Measurements from ENCODE around the gene EYS.

DNA sequence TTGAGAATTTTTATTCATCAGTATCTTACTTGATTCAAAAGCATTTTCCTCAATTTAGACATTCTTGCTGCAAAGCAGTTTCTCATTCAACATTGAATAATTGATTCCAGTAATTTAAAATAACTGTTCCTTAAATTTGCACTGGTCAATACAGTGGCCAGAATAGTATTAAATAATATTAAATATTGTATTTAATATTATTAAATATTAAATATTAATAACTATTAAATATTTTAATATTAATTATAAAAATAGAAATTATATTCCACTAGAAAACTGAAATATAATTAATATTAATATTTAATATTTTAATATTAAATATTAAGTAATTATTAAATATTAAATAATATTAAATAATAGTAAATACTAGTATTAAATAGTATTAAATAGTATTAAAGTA lies 758.8 kb downstream of the EYS start:
- TF ChIP-seq PPARA (CRISPR knock-in tag; IDR thresholded peaks at IDR 0.05; ENCODE audit: borderline replicate concordance) (no peak), ARNTL (CRISPR knock-in tag; IDR thresholded peaks at IDR 0.05; ENCODE audit: borderline replicate concordance, low read depth) (no peak), TOX (CRISPR knock-in tag; IDR thresholded peaks at IDR 0.05; ENCODE audit: borderline replicate concordance) (no peak), ZFP30 (CRISPR knock-in tag; IDR thresholded peaks at IDR 0.05) (no peak), ZNF8 (CRISPR knock-in tag; IDR thresholded peaks at IDR 0.05) (no peak), ZFP3 (CRISPR knock-in tag; IDR thresholded peaks at IDR 0.05) (no peak), RARB (CRISPR knock-in tag; IDR thresholded peaks at IDR 0.05) (no peak), ZC3H10 (CRISPR knock-in tag; IDR thresholded peaks at IDR 0.05) (no peak), OSR1 (CRISPR knock-in tag; IDR thresholded peaks at IDR 0.05) (no peak), BACH2 (CRISPR knock-in tag; IDR thresholded peaks at IDR 0.05; ENCODE audit: borderline replicate concordance) (no peak)
- TF ChIP-seq, protein P1, sequence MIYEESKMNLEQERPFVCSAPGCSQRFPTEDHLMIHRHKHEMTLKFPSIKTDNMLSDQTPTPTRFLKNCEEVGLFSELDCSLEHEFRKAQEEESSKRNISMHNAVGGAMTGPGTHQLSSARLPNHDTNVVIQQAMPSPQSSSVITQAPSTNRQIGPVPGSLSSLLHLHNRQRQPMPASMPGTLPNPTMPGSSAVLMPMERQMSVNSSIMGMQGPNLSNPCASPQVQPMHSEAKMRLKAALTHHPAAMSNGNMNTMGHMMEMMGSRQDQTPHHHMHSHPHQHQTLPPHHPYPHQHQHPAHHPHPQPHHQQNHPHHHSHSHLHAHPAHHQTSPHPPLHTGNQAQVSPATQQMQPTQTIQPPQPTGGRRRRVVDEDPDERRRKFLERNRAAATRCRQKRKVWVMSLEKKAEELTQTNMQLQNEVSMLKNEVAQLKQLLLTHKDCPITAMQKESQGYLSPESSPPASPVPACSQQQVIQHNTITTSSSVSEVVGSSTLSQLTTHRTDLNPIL (CRISPR knock-in tag; IDR thresholded peaks at IDR 0.05; ENCODE audit: low read depth) = no peak
- TF ChIP-seq, protein P2, sequence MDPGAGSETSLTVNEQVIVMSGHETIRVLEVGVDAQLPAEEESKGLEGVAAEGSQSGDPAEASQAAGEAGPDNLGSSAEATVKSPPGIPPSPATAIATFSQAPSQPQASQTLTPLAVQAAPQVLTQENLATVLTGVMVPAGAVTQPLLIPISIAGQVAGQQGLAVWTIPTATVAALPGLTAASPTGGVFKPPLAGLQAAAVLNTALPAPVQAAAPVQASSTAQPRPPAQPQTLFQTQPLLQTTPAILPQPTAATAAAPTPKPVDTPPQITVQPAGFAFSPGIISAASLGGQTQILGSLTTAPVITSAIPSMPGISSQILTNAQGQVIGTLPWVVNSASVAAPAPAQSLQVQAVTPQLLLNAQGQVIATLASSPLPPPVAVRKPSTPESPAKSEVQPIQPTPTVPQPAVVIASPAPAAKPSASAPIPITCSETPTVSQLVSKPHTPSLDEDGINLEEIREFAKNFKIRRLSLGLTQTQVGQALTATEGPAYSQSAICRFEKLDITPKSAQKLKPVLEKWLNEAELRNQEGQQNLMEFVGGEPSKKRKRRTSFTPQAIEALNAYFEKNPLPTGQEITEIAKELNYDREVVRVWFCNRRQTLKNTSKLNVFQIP (CRISPR knock-in tag; IDR thresholded peaks at IDR 0.05; ENCODE audit: borderline replicate concordance, low read depth) = no peak

Measured in SK-N-SH treated with all-trans-retinoic acid at 6 μM for 48 hours (cell line).